CD14-positive monocyte (primary cell): Measurements from ENCODE around the gene PLEKHM2. TPM values are rescaled to one million over a fixed set of nuclear protein-coding genes. Genes with fewer than 3 reads are reported as not detected.

Source experiments
- DNase-seq, 3 donors: peaks; one replicate each; pipeline ENCODE4 v3.0.0-alpha.2; 2011 to 2022
- H2AFZ ChIP-seq: 2 replicates; pipeline ENCODE4 v1.6.0; 2012; ENCODE audit warnings: mild to moderate bottlenecking, low read depth, low read length, inconsistent platforms; ENCODE audit not compliant: insufficient read depth, poor library complexity, severe bottlenecking
- H3K27ac ChIP-seq, 2 donors: 1 replicate in 1 of 2; 2 replicates in 1 of 2; pipeline ENCODE4 v1.5.1; 2012 to 2013; ENCODE audit warnings: low read length in 2 of 2, control low read depth in 1 of 2, inconsistent platforms in 1 of 2, low read depth in 1 of 2, mild to moderate bottlenecking in 1 of 2
- H3K27me3 ChIP-seq, 2 donors: one replicate each; pipeline versions ENCODE4 v1.6.0 to v1.6.1; 2011 to 2013; ENCODE audit warnings: low read length in 2 of 2; ENCODE audit not compliant: control insufficient read depth in 2 of 2, insufficient read depth in 2 of 2
- H3K36me3 ChIP-seq, 2 donors: replicated peaks in 1 of 2; 1 replicate in 1 of 2; 2 replicates in 1 of 2; pipeline versions ENCODE4 v1.5.1 to v1.6.1; 2012 to 2013; ENCODE audit warnings: low read length in 2 of 2, control low read depth in 1 of 2, inconsistent platforms in 1 of 2, mild to moderate bottlenecking in 1 of 2; ENCODE audit not compliant: insufficient read depth in 2 of 2, control insufficient read depth in 1 of 2
- H3K4me1 ChIP-seq, 2 donors: 1 replicate in 1 of 2; 2 replicates in 1 of 2; pipeline versions ENCODE4 v1.5.1 to v1.6.1; 2012 to 2013; ENCODE audit warnings: low read length in 2 of 2, control low read depth in 1 of 2, inconsistent platforms in 1 of 2, mild to moderate bottlenecking in 1 of 2, moderate library complexity in 1 of 2; ENCODE audit not compliant: insufficient read depth in 2 of 2, control insufficient read depth in 1 of 2
- H3K4me2 ChIP-seq: replicated peaks from 2 replicates; pipeline ENCODE3; 2012; ENCODE audit warnings: low read length, moderate library complexity, mild to moderate bottlenecking; ENCODE audit not compliant: poor library complexity, severe bottlenecking; ENCODE audit errors: extremely low read depth
- H3K4me3 ChIP-seq, 3 experiments: fragments of 200-600 bp in 1 of 3; sonication (generic) in 1 of 3; replicated peaks in 1 of 3; 1 replicate in 2 of 3; 2 replicates in 1 of 3; pipeline ENCODE4 v1.5.1; 2011 to 2013; ENCODE audit warnings: low read length in 3 of 3, mild to moderate bottlenecking in 3 of 3, control low read depth in 2 of 3, low read depth in 2 of 3, inconsistent platforms in 1 of 3, moderate library complexity in 1 of 3
- H3K79me2 ChIP-seq: 2 replicates; pipeline ENCODE4 v1.6.0; 2012; ENCODE audit warnings: mild to moderate bottlenecking, control low read depth, inconsistent platforms, low read length, moderate library complexity; ENCODE audit not compliant: insufficient read depth
- H3K9ac ChIP-seq: 2 replicates; pipeline ENCODE4 v1.6.0; 2017; ENCODE audit warnings: low read length, mild to moderate bottlenecking; ENCODE audit not compliant: insufficient read depth, poor library complexity, severe bottlenecking
- H3K9me3 ChIP-seq, 2 donors: replicated peaks in 1 of 2; 1 replicate in 1 of 2; 2 replicates in 1 of 2; pipeline versions ENCODE4 v1.5.1 to v1.6.1; 2012 to 2013; ENCODE audit warnings: low read length in 2 of 2, control low read depth in 1 of 2; ENCODE audit not compliant: control insufficient read depth in 1 of 2, insufficient read depth in 1 of 2
- H4K20me1 ChIP-seq: 2 replicates; pipeline ENCODE4 v1.6.0; 2012; ENCODE audit warnings: mild to moderate bottlenecking, low read length, control low read depth, moderate library complexity; ENCODE audit not compliant: insufficient read depth
- H3K27ac Mint-ChIP-seq, 7 donors: one replicate each; pipeline ENCODE4 v1.8.0; 2020; ENCODE audit warnings: mild to moderate bottlenecking in 7 of 7, mixed read lengths in 7 of 7, moderate library complexity in 6 of 7, inconsistent platforms in 2 of 7
- H3K27me3 Mint-ChIP-seq, 3 donors: one replicate each; pipeline ENCODE4 v1.8.0; 2021 to 2022; ENCODE audit warnings: low read depth in 3 of 3, mild to moderate bottlenecking in 3 of 3, mixed read lengths in 3 of 3, moderate library complexity in 3 of 3, inconsistent platforms in 1 of 3
- H3K36me3 Mint-ChIP-seq, 2 donors: one replicate each; pipeline ENCODE4 v1.8.0; 2020; ENCODE audit warnings: mixed read lengths in 2 of 2, inconsistent platforms in 1 of 2, mild to moderate bottlenecking in 1 of 2
- H3K4me1 Mint-ChIP-seq: one replicate; pipeline ENCODE4 v1.8.0; 2020; ENCODE audit warnings: mild to moderate bottlenecking, mixed read lengths
- H3K4me3 Mint-ChIP-seq, 2 donors: one replicate each; pipeline ENCODE4 v1.8.0; 2020; ENCODE audit warnings: mild to moderate bottlenecking in 2 of 2, mixed read lengths in 2 of 2, moderate library complexity in 1 of 2
- H3K9me3 Mint-ChIP-seq, 7 donors: one replicate each; pipeline ENCODE4 v1.8.0; 2020 to 2022; ENCODE audit warnings: mixed read lengths in 7 of 7, mild to moderate bottlenecking in 6 of 7, moderate library complexity in 6 of 7, inconsistent platforms in 2 of 7
- WGBS: methylation state at CpG from one replicate; pipeline ENCODE4 v1.1.5; 2013; ENCODE audit warnings: missing lambda C conversion rate; ENCODE audit not compliant: insufficient coverage; 5-methylcytosine and 5-hydroxymethylcytosine counted together
- intact Hi-C, 2 donors: fragments of 100-400 bp; cut with micrococcal nuclease; formaldehyde crosslinking; loops; one replicate each; pipeline versions ENCODE4 v1.15.0 to v1.15.1; 2023
- polyA plus RNA-seq, 3 donors: library from polyadenylated mRNA; depleted of rRNA in 1 of 3; unstranded in 2 of 3; stranded (reverse) in 1 of 3; fragments of 300-500 nt in 2 of 3; fragments of >200 nt in 1 of 3; fragmentation: Illumina TruSeq in 2 of 3; gene quantifications; 1 replicate in 2 of 3; 2 replicates in 1 of 3; pipeline ENCODE4 v1.2.3, GENCODE V29; 2012 to 2021
- TF ChIP-seq, protein P1 (sequence below): fragments of 200-600 bp; IDR thresholded peaks from one replicate; pipeline ENCODE4 v1.8.0; 2022; ENCODE audit warnings: antibody characterized with exemption, mild to moderate bottlenecking

PLEKHM2 gene
- polyA plus RNA-seq, 3 donors: 4.0 to 79.3 (median 5.8) TPM

DNA sequence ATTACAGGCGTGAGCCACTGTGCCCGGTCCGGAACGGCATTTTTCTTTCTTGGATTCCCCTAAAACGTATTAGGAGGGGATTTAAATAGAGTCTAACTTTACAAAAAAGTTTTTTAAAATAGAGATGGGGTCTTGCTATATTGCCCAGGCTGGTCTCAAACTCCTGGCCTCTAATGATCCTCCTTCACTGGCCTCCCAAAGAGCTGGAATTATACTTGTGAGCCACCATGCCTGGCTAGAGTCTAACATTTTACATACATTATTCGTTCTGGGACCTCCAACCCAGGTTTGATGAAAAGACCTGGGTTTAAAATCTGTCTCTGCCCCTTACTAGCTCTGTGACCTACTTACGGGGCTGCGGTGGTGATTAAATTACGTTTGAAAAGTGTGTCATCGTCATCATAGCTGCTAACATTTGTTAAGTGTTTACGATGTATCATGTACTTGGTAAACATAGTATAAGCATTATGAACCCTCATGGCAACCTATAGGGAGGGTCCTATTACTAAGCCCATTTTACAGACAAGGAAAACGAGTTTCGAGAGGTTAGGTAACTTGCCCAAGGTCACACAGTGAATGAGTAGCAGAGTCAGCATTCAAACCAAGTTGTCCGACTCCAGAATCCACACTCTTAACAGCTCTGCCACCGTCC is 24.5 kb downstream of the PLEKHM2 start:
- H3K27me3 ChIP-seq: no peaks in the 10 kb centered on the region
- WGBS: 100% methylated on average over 3 of the region's 15 CpGs
- H3K27me3 Mint-ChIP-seq: peaks cover 0 to 2% (median 0%) of the 10 kb centered on the region in 3 donors
- no peak for DNase-seq
- no peak overlapping the region for H3K27ac Mint-ChIP-seq
- H3K4me3 Mint-ChIP-seq: no peak overlapping the region
- H3K9me3 ChIP-seq: no peaks in the 10 kb centered on the region
- H3K4me2 ChIP-seq: no peak overlapping the region
- peaks cover 23 to 35% of the 10 kb centered on the region in 2 donors for H3K36me3 Mint-ChIP-seq
- peaks cover 100% of the 10 kb centered on the region for H4K20me1 ChIP-seq
- TF ChIP-seq, protein P1, sequence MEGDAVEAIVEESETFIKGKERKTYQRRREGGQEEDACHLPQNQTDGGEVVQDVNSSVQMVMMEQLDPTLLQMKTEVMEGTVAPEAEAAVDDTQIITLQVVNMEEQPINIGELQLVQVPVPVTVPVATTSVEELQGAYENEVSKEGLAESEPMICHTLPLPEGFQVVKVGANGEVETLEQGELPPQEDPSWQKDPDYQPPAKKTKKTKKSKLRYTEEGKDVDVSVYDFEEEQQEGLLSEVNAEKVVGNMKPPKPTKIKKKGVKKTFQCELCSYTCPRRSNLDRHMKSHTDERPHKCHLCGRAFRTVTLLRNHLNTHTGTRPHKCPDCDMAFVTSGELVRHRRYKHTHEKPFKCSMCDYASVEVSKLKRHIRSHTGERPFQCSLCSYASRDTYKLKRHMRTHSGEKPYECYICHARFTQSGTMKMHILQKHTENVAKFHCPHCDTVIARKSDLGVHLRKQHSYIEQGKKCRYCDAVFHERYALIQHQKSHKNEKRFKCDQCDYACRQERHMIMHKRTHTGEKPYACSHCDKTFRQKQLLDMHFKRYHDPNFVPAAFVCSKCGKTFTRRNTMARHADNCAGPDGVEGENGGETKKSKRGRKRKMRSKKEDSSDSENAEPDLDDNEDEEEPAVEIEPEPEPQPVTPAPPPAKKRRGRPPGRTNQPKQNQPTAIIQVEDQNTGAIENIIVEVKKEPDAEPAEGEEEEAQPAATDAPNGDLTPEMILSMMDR: no peak
- no peak overlapping the region for H3K27ac ChIP-seq
- H3K4me3 ChIP-seq: no peak overlapping the region
- no peaks in the 10 kb centered on the region for H3K9me3 Mint-ChIP-seq
- no peaks in the 10 kb centered on the region for H3K4me1 ChIP-seq
- H3K79me2 ChIP-seq: peaks cover 89% of the 10 kb centered on the region
- no peak overlapping the region for H3K9ac ChIP-seq
- intact Hi-C loops: no loop called here
- peaks cover 10 to 33% of the 10 kb centered on the region in 2 donors for H3K36me3 ChIP-seq
- no peak overlapping the region for H2AFZ ChIP-seq
- peaks cover 3% of the 10 kb centered on the region for H3K4me1 Mint-ChIP-seq

DNA sequence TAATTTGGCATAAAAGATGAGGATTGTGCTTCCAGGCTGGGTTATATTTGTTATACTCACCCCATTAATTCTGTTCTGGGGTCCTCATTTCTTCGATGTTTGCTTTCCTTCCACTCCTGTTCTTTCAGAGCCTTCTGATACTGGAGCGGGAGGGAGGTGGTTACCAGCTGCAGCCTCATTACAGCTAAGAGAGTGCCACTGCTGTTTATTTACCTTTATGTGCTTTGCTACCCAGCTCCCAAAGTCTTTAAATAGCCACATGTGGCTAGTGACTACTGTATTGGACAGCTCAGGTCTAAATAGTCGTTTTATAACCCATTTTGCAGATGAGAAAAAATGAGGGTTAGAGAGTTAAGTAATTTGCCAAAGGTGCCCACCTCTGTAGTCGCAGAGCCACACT is 25.1 kb downstream of the PLEKHM2 start:
- DNase-seq: no peak
- intact Hi-C loops: no loop called here
- Histone ChIP-seq H4K20me1 (peaks cover 99% of the 10 kb centered on the region), H3K4me1 (no peaks in the 10 kb centered on the region), H3K9me3 (no peaks in the 10 kb centered on the region), H3K27me3 (no peaks in the 10 kb centered on the region), H3K9ac (no peak overlapping the region), H3K27ac (no peak overlapping the region), H3K4me3 (no peak overlapping the region), H2AFZ (no peak overlapping the region), H3K4me2 (no peak overlapping the region), H3K79me2 (peaks cover 88% of the 10 kb centered on the region), H3K36me3 (peaks cover 10 to 33% of the 10 kb centered on the region in 2 donors)
- H3K36me3 Mint-ChIP-seq: peaks cover 23 to 39% of the 10 kb centered on the region in 2 donors
- peaks cover 0 to 2% (median 0%) of the 10 kb centered on the region in 3 donors for H3K27me3 Mint-ChIP-seq
- WGBS: no CpG with 5 or more reads among the region's 4 CpGs
- TF ChIP-seq, protein P1: no peak
- no peak overlapping the region for H3K4me3 Mint-ChIP-seq
- no peaks in the 10 kb centered on the region for H3K9me3 Mint-ChIP-seq
- H3K27ac Mint-ChIP-seq: peak overlapping the region in 1 of 7 donors; percentile 3
- H3K4me1 Mint-ChIP-seq: no peaks in the 10 kb centered on the region
